Fibroblast of lung (primary cell): Measurements from ENCODE around the gene SEL1L.

Experiments
- CTCF ChIP-seq, 2 donors: IDR thresholded peaks in 1 of 2; conservative IDR thresholded peaks in 1 of 2; 1 replicate in 1 of 2; 2 replicates in 1 of 2; pipeline ENCODE4 v1.5.1; 2011 to 2012; ENCODE audit warnings: low read length in 2 of 2, control low read depth in 1 of 2, inconsistent platforms in 1 of 2, low read depth in 1 of 2, mild to moderate bottlenecking in 1 of 2
- EZH2 ChIP-seq: IDR thresholded peaks from 2 replicates; pipeline ENCODE4 v1.5.1; 2012; ENCODE audit warnings: low read length, control low read depth, mild to moderate bottlenecking; ENCODE audit errors: missing control alignments

DNA sequence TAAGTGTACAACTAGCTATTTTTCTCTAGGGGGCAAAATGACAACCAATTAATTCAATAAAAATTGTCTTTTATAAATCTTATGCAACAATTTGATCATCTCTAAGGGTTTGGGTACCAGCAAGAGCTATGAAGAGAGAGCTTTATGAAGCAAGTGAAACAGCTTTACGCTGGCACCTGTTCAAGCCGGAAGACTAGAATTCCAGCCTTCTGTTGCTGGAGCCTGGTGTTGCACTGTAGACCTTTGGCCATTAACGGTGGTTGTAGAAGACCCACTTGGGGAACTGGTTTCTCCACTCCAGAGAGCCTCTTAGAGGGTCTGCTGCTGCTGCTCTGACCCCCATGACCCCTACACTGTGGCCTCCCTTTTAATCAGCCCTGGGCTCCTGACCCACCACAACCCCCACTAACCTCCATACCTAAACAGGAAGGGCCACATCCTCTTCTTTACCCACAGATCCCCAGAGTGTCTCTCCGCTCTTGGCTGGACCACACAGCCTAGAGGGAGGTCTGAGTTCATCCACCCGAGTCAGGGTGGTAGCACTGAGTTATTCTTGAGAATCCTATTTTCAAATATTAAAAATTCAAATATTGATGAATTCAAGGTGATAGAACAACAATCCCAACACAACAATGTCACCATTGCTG, 79.0 kb downstream of the SEL1L start:
- TF ChIP-seq CTCF (conservative IDR thresholded peaks at IDR 0.05 in 1 of 2, IDR thresholded peaks at IDR 0.05 in 1 of 2; ENCODE audit: low read depth in 1 of 2, low read length in 2 of 2) (no peak), EZH2 (no peak)
